Measurements from ENCODE around the gene MSH3. TPM values are rescaled to one million over a fixed set of nuclear protein-coding genes. Genes with fewer than 3 reads are reported as not detected.

MSH3 gene
- total RNA-seq, 1 experiment from 2014 or later = 17.2 TPM

- intact Hi-C loops (cut with micrococcal nuclease; ENCODE audit: unreplicated experiment) = loop anchor here (5.0 to 10.0 kb wide), 4 partner anchors 210 to 480 kb away; partner anchors contain the start of gene RASGRF2
- TF ChIP-seq CTCF (IDR thresholded peaks at IDR 0.05; ENCODE audit: unreplicated experiment) = no peak
- H3K4me1 Mint-ChIP-seq (ENCODE audit: low read depth, unreplicated experiment) = peaks cover 17% of the 10 kb centered on the region
- H3K36me3 Mint-ChIP-seq (ENCODE audit: insufficient read depth, unreplicated experiment) = peaks cover 7% of the 10 kb centered on the region
- peaks cover 3% of the 10 kb centered on the region for H3K9me3 Mint-ChIP-seq (ENCODE audit: low read depth, unreplicated experiment)
- no TSS peak for BruUV-seq (replicated peaks)
- no peaks in the 10 kb centered on the region for H3K27me3 Mint-ChIP-seq (ENCODE audit: unreplicated experiment)
- DNase-seq = no peak
- H3K4me3 Mint-ChIP-seq (ENCODE audit: low read depth, unreplicated experiment) = no peak overlapping the region
- CTCF ChIA-PET = interaction anchor here (0.5 to 1.1 kb wide), 2 partner anchors 10 to 383 kb away, joined by 3 read pairs; no protein-coding TSS in a partner anchor
- no peak overlapping the region for H3K27ac Mint-ChIP-seq (ENCODE audit: unreplicated experiment)
These were observed 60.3 kb downstream of the MSH3 start for GRCh38 chr5:80714570-80715298.

- no peaks in the 10 kb centered on the region for H3K27me3 Mint-ChIP-seq (ENCODE audit: unreplicated experiment)
- intact Hi-C loops (cut with micrococcal nuclease; ENCODE audit: unreplicated experiment) = loop anchor here (10.0 kb wide), 3 partner anchors 209 to 479 kb away; no protein-coding TSS in a partner anchor
- peaks cover 7% of the 10 kb centered on the region for H3K36me3 Mint-ChIP-seq (ENCODE audit: insufficient read depth, unreplicated experiment)
- CTCF ChIA-PET = interaction anchor here (1.8 kb wide), 1 partner anchor 393 kb away, joined by 5 read pairs; no protein-coding TSS in a partner anchor
- no TSS peak for BruUV-seq (replicated peaks)
- H3K4me3 Mint-ChIP-seq (ENCODE audit: low read depth, unreplicated experiment) = no peak overlapping the region
- no peak for DNase-seq
- no peak for TF ChIP-seq CTCF (IDR thresholded peaks at IDR 0.05; ENCODE audit: unreplicated experiment)
- H3K9me3 Mint-ChIP-seq (ENCODE audit: low read depth, unreplicated experiment) = peaks cover 3% of the 10 kb centered on the region
- peaks cover 12% of the 10 kb centered on the region for H3K4me1 Mint-ChIP-seq (ENCODE audit: low read depth, unreplicated experiment)
- H3K27ac Mint-ChIP-seq (ENCODE audit: unreplicated experiment) = no peak overlapping the region
These were observed 61.4 kb downstream of the MSH3 start for GRCh38 chr5:80715887-80716286.

GRCh38 chr5:80720181-80720580 is 65.7 kb downstream of the MSH3 start:
- intact Hi-C loops (cut with micrococcal nuclease; ENCODE audit: unreplicated experiment) = no loop called here
- peaks cover 3% of the 10 kb centered on the region for H3K9me3 Mint-ChIP-seq (ENCODE audit: low read depth, unreplicated experiment)
- no peaks in the 10 kb centered on the region for H3K27me3 Mint-ChIP-seq (ENCODE audit: unreplicated experiment)
- no peak overlapping the region for H3K4me3 Mint-ChIP-seq (ENCODE audit: low read depth, unreplicated experiment)
- TF ChIP-seq CTCF (IDR thresholded peaks at IDR 0.05; ENCODE audit: unreplicated experiment) = no peak
- no peaks in the 10 kb centered on the region for H3K4me1 Mint-ChIP-seq (ENCODE audit: low read depth, unreplicated experiment)
- CTCF ChIA-PET = no interaction called here
- H3K27ac Mint-ChIP-seq (ENCODE audit: unreplicated experiment) = no peak overlapping the region
- no peak for DNase-seq
- H3K36me3 Mint-ChIP-seq (ENCODE audit: insufficient read depth, unreplicated experiment) = no peaks in the 10 kb centered on the region
- BruUV-seq (replicated peaks) = no TSS peak

GRCh38 chr5:80722916-80723315 is 68.5 kb downstream of the MSH3 start:
- Mint-ChIP-seq H3K4me1 (ENCODE audit: low read depth, unreplicated experiment) (no peaks in the 10 kb centered on the region), H3K9me3 (ENCODE audit: low read depth, unreplicated experiment) (peaks cover 3% of the 10 kb centered on the region), H3K36me3 (ENCODE audit: insufficient read depth, unreplicated experiment) (no peaks in the 10 kb centered on the region), H3K27me3 (ENCODE audit: unreplicated experiment) (no peaks in the 10 kb centered on the region), H3K27ac (ENCODE audit: unreplicated experiment) (no peak overlapping the region), H3K4me3 (ENCODE audit: low read depth, unreplicated experiment) (no peak overlapping the region)
- intact Hi-C loops (cut with micrococcal nuclease; ENCODE audit: unreplicated experiment) = no loop called here
- BruUV-seq (replicated peaks) = no TSS peak
- CTCF ChIA-PET = no interaction called here
- no peak for DNase-seq
- TF ChIP-seq CTCF (IDR thresholded peaks at IDR 0.05; ENCODE audit: unreplicated experiment) = no peak

All from Calu3 (cell line).